HL-60 (cell line): ENCODE measurements around the gene MGAT5B.

Source experiments
- DNase-seq, 2 experiments: peaks; one replicate each; pipeline ENCODE4 v3.0.0-alpha.2; 2010 to 2020; ENCODE audit warnings: low read depth in 1 of 2, low spot score in 1 of 2
- H3K27ac ChIP-seq: fragments of 250-450 bp; sonication (Bioruptor Pico); replicated peaks from 2 replicates; pipeline ENCODE4 v1.5.1; 2020; ENCODE audit warnings: mild to moderate bottlenecking, moderate library complexity
- H3K27me3 ChIP-seq: fragments of 250-450 bp; sonication (Bioruptor Pico); 2 replicates; pipeline ENCODE4 v1.5.1; 2021; ENCODE audit warnings: mild to moderate bottlenecking, moderate library complexity; ENCODE audit not compliant: insufficient read depth, poor library complexity, severe bottlenecking
- H3K4me3 ChIP-seq: replicated peaks from 2 replicates; pipeline ENCODE4 v1.5.1; 2011; ENCODE audit warnings: mild to moderate bottlenecking, control low read depth, low read length; ENCODE audit not compliant: insufficient read depth
- CTCF ChIP-seq: IDR thresholded peaks from one replicate; pipeline ENCODE4 v1.5.1; 2011; ENCODE audit warnings: low read length, control low read depth, inconsistent platforms; ENCODE audit not compliant: insufficient read depth
- GABPA ChIP-seq: IDR thresholded peaks from 2 replicates; pipeline ENCODE4 v1.6.1; 2012; ENCODE audit warnings: low read depth
- POLR2AphosphoS5 ChIP-seq: IDR thresholded peaks from 2 replicates; pipeline ENCODE4 v1.6.1; 2012; ENCODE audit warnings: low read depth
- REST ChIP-seq: IDR thresholded peaks from 2 replicates; pipeline ENCODE4 v1.6.1; 2012; ENCODE audit warnings: low read depth; ENCODE audit not compliant: insufficient replicate concordance
- SPI1 ChIP-seq: IDR thresholded peaks from 2 replicates; pipeline ENCODE4 v1.6.1; 2012; ENCODE audit warnings: low read depth, mild to moderate bottlenecking, borderline replicate concordance

MGAT5B gene

GRCh38 chr17:76920364-76921139 lies 52.3 kb downstream of the MGAT5B start:
- TF ChIP-seq REST (peak; percentile 79), POLR2AphosphoS5 (no peak), GABPA (no peak), CTCF (no peak), SPI1 (no peak)
- Histone ChIP-seq H3K27ac (no peak overlapping the region), H3K4me3 (no peak overlapping the region), H3K27me3 (no peaks in the 10 kb centered on the region)
- DNase-seq: no peak

- H3K4me3 ChIP-seq: no peak overlapping the region
- no peak for DNase-seq
Observed at GRCh38 chr17:76921340-76922036, 53.3 kb downstream of the MGAT5B start.

GRCh38 chr17:76922084-76922483 lies 53.9 kb downstream of the MGAT5B start:
- TF ChIP-seq REST: no peak
- TF ChIP-seq GABPA: no peak
- TF ChIP-seq POLR2AphosphoS5: no peak
- Histone ChIP-seq H3K4me3 (no peak overlapping the region), H3K27ac (no peak overlapping the region), H3K27me3 (no peaks in the 10 kb centered on the region)
- DNase-seq: no peak

More at GRCh38 chr17:76921340-76922036, 53.3 kb downstream of the MGAT5B start:
- Histone ChIP-seq H3K27me3 (no peaks in the 10 kb centered on the region), H3K27ac (no peak overlapping the region)
- TF ChIP-seq GABPA: no peak
- no peak for TF ChIP-seq REST
- no peak for TF ChIP-seq SPI1
- TF ChIP-seq POLR2AphosphoS5: no peak

GRCh38 chr17:76922967-76923366 lies 54.8 kb downstream of the MGAT5B start:
- DNase-seq: no peak
- H3K27me3 ChIP-seq: no peaks in the 10 kb centered on the region
- no peak for TF ChIP-seq CTCF
- no peak for TF ChIP-seq POLR2AphosphoS5
- no peak for TF ChIP-seq REST
- no peak for TF ChIP-seq SPI1
- no peak for TF ChIP-seq GABPA
- H3K4me3 ChIP-seq: no peak overlapping the region
- H3K27ac ChIP-seq: no peak overlapping the region
